Activated T-helper 17 cell treated with anti-CD3 and anti-CD28 coated beads, Interleukin-2, amount 50 U/mL, for 72 hours (primary cell): ENCODE measurements around the gene VIL1. TPM values are rescaled to one million over a fixed set of nuclear protein-coding genes. Genes with fewer than 3 reads are reported as not detected.

Experiments
- ATAC-seq: fragments of 150-1000 bp; cut with Tn5 transposase; replicated peaks from 2 replicates; pipeline ENCODE4 v1.10.0; 2021; ENCODE audit warnings: mild to moderate bottlenecking, moderate library complexity
- H3K27ac Mint-ChIP-seq: one replicate; pipeline ENCODE4 v1.8.0; 2022; ENCODE audit warnings: mixed read lengths
- H3K27me3 Mint-ChIP-seq: one replicate; pipeline ENCODE4 v1.8.0; 2022; ENCODE audit warnings: mixed read lengths
- H3K36me3 Mint-ChIP-seq: one replicate; pipeline ENCODE4 v1.8.0; 2022; ENCODE audit warnings: low read depth, mild to moderate bottlenecking, mixed read lengths
- H3K4me1 Mint-ChIP-seq: one replicate; pipeline ENCODE4 v1.8.0; 2022; ENCODE audit warnings: mixed read lengths
- H3K4me3 Mint-ChIP-seq: one replicate; pipeline ENCODE4 v1.8.0; 2022; ENCODE audit warnings: mild to moderate bottlenecking, mixed read lengths
- H3K9me3 Mint-ChIP-seq: one replicate; pipeline ENCODE4 v1.8.0; 2022; ENCODE audit warnings: mixed read lengths
- total RNA-seq, 2 donors: library from RNA; stranded (reverse); gene quantifications; one replicate each; pipeline ENCODE4 v1.2.3, GENCODE V29; 2022

The VIL1 gene
- total RNA-seq, 2 donors from 2014 or later = 0.34 TPM; not detected in 1

DNA sequence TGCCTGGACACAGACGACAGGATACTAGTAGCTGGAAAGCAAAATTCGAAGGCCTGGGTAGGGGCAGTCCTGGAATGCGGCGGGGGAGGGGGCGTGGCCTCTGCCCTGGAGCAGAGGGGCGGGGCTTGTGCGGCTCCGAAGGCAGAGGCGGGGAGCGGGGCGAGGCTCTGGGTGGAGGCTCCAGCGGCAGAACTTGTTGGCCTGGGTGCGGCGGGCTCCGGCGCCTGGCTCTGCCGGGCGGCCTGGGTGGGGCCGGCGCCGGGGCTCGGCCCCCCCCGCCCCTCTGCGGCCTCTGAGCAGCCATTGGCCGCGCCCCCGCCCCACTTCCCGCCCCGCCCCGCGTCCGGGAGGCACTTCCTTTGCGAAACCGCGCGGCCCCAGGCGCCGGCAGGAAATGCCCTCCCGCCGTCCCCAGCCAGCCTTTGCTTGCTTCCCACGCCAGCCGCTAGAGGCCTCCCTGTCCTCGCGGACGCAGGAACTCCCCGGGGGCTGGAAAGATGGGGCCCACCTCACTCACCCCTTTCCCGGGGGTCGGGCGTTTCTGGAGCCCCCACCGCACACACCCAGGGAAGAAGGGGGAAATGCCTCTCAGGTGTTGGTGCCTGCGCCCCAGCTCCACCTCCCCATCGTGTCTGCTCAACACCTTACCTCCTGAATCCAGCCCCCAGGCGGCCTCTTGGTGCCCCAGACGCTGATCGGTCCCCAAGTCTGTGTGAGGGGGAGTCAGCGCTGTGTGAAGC lies 12.5 kb upstream of the VIL1 start:
- peaks cover 50% of the 10 kb centered on the region for H3K36me3 Mint-ChIP-seq
- H3K9me3 Mint-ChIP-seq = no peaks in the 10 kb centered on the region
- H3K27me3 Mint-ChIP-seq = no peaks in the 10 kb centered on the region
- H3K27ac Mint-ChIP-seq = peak overlapping the region; percentile 91
- ATAC-seq = peak; percentile 89
- peak overlapping the region; percentile 87 for H3K4me3 Mint-ChIP-seq
- peaks cover 16% of the 10 kb centered on the region for H3K4me1 Mint-ChIP-seq

- peak overlapping the region; percentile 87 for H3K4me3 Mint-ChIP-seq
- peak; percentile 50 for ATAC-seq
- H3K36me3 Mint-ChIP-seq = peaks cover 43% of the 10 kb centered on the region
- no peaks in the 10 kb centered on the region for H3K27me3 Mint-ChIP-seq
- H3K27ac Mint-ChIP-seq = peak overlapping the region; percentile 91
- H3K9me3 Mint-ChIP-seq = no peaks in the 10 kb centered on the region
- H3K4me1 Mint-ChIP-seq = peaks cover 16% of the 10 kb centered on the region
These were observed 11.8 kb upstream of the VIL1 start for GRCh38 chr2:218406949-218407618.

DNA sequence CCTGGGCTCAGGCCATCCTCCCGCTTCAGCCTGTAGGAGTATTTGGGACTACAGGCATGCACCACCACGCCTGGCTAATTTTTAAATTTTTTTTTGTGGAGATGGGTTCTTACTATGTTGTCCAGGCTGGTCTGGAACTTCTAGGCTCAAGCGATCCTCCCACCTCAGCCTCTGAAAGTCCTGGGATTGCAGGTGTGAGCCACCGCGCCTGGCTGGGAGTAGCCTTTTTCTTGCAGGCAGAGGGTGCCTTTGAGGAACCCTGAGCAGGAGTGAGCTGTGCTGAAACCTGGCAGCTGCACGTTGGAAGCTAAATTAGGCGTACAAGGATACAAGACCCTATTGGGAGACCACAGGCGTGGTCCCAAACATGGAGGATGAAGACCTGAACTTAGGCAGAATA lies 11.2 kb upstream of the VIL1 start:
- no peak for ATAC-seq
- Mint-ChIP-seq H3K27ac (peak overlapping the region; percentile 91), H3K4me3 (peak overlapping the region; percentile 87), H3K36me3 (peaks cover 37% of the 10 kb centered on the region), H3K27me3 (no peaks in the 10 kb centered on the region), H3K4me1 (peaks cover 16% of the 10 kb centered on the region), H3K9me3 (no peaks in the 10 kb centered on the region)

DNA sequence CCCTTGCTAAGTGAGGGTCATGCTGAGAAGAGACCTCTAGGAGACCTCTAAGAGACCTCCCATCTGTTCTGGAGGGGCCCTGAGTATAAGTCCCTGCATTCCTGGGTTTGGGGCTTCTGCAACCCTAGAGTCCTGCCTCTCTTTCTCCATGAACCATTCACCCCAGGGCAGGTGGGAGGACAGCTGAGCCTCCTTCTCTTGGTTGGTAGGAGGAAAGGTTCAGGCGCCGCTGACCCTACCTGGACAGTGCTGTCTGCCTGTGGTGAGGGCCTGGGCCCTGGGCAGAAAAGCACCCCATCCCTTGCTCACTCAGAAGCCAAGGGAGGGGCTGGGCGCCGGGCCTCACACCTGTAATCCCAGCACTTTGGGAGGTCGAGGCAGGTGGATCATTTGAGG lies 604 bp upstream of the VIL1 start:
- Mint-ChIP-seq H3K36me3 (no peaks in the 10 kb centered on the region), H3K4me1 (no peaks in the 10 kb centered on the region), H3K4me3 (no peak overlapping the region), H3K27me3 (no peaks in the 10 kb centered on the region), H3K27ac (no peak overlapping the region), H3K9me3 (no peaks in the 10 kb centered on the region)
- no peak for ATAC-seq

DNA sequence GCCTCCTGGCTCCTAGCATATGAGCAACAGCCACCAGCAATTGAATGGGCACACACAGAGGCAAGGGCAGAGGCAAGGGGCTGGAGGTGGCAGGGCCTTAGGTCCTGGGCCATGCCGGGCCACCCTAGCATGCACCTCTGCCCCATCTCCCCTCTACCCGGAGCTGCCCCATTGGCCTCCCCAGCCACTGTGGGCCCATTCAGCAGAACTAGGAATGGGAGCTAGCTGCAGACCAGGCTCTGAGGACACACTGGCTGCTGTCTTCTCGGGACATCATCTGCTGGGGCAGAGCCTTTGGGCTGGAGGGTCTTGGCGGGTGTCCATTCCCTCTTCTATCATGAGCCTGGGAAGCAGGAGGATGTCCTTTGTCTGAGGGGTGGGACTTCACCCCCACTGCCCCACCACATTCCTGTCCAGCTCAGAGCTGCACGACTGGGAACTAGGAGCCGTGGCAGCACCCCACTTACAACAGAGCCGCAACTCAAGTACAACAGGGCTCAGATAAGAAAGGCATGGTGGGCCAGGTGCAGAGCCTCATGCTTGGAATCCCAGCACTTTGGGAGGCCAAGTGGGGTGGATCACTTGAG lies 800 bp downstream of the VIL1 start:
- no peaks in the 10 kb centered on the region for H3K36me3 Mint-ChIP-seq
- no peaks in the 10 kb centered on the region for H3K27me3 Mint-ChIP-seq
- no peak for ATAC-seq
- H3K4me3 Mint-ChIP-seq = no peak overlapping the region
- H3K9me3 Mint-ChIP-seq = no peaks in the 10 kb centered on the region
- H3K27ac Mint-ChIP-seq = no peak overlapping the region
- no peaks in the 10 kb centered on the region for H3K4me1 Mint-ChIP-seq

GRCh38 chr2:218421027-218421426 lies 2.1 kb downstream of the VIL1 start:
- Mint-ChIP-seq H3K4me1 (no peaks in the 10 kb centered on the region), H3K9me3 (no peaks in the 10 kb centered on the region), H3K4me3 (no peak overlapping the region), H3K27me3 (no peaks in the 10 kb centered on the region), H3K36me3 (no peaks in the 10 kb centered on the region), H3K27ac (no peak overlapping the region)
- no peak for ATAC-seq

DNA sequence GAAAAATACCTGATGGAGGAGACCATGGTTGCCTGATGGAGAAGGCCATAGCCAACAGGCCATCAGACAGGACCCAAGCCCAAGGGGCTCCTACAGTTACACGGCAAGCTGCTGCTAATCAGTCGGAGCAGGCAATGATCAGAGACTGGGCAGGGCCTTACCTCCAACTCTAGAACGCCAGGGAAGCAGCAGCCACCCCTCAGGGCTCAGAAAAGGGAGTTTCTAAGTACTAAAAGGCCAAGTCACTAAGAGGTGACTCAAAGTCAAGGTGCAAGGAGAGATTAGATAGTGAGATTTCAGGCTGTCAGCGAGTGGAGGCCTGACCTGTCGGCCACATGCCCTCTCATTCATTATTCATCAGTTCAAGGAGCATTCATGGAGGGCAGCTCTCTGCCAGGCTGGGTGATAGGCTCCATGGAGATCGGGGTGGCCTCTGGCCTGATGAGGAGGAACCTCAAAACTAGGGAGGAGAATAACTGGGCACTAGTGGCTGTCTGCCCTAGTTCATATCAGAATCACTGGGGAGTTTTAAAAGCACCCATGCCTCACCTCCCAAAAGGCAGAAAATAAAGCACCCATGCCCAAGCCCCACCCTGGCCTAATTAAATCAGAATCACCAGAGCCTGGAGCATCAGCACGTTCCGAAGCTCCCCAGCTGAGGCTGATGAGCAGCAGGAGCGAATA lies 3.6 kb downstream of the VIL1 start:
- Mint-ChIP-seq H3K36me3 (no peaks in the 10 kb centered on the region), H3K4me1 (no peaks in the 10 kb centered on the region), H3K27me3 (no peaks in the 10 kb centered on the region), H3K27ac (no peak overlapping the region), H3K4me3 (no peak overlapping the region), H3K9me3 (no peaks in the 10 kb centered on the region)
- no peak for ATAC-seq

GRCh38 chr2:218423584-218423983 lies 4.7 kb downstream of the VIL1 start:
- Mint-ChIP-seq H3K9me3 (no peaks in the 10 kb centered on the region), H3K36me3 (no peaks in the 10 kb centered on the region), H3K27me3 (no peaks in the 10 kb centered on the region), H3K27ac (no peak overlapping the region), H3K4me3 (no peak overlapping the region), H3K4me1 (no peaks in the 10 kb centered on the region)
- ATAC-seq = no peak

- H3K4me1 Mint-ChIP-seq = no peaks in the 10 kb centered on the region
- H3K27ac Mint-ChIP-seq = no peak overlapping the region
- H3K4me3 Mint-ChIP-seq = no peak overlapping the region
- no peaks in the 10 kb centered on the region for H3K36me3 Mint-ChIP-seq
- ATAC-seq = no peak
- no peaks in the 10 kb centered on the region for H3K9me3 Mint-ChIP-seq
- H3K27me3 Mint-ChIP-seq = no peaks in the 10 kb centered on the region
These were observed 6.6 kb downstream of the VIL1 start for GRCh38 chr2:218425531-218425930.

DNA sequence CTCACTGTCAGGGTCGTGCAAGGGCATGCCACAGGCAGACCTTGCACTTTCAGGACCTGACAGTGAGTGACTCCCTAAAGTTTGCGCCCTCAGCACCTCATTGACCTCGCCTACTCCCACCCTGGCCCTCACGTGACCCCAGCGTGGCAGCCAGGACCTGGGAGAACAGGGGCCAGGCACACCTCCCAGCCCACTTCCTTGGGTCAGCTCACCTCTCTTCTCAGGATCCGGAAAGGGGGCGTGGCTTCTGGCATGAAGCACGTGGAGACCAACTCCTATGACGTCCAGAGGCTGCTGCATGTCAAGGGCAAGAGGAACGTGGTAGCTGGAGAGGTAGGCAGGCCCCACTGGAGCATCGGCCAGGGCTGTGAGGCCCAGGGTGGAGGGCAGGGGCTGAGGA lies 8.8 kb downstream of the VIL1 start:
- Mint-ChIP-seq H3K27ac (no peak overlapping the region), H3K4me1 (no peaks in the 10 kb centered on the region), H3K27me3 (no peaks in the 10 kb centered on the region), H3K36me3 (no peaks in the 10 kb centered on the region), H3K4me3 (no peak overlapping the region), H3K9me3 (no peaks in the 10 kb centered on the region)
- no peak for ATAC-seq

GRCh38 chr2:218428846-218429558 lies 10.1 kb downstream of the VIL1 start:
- no peaks in the 10 kb centered on the region for H3K27me3 Mint-ChIP-seq
- H3K4me1 Mint-ChIP-seq = no peaks in the 10 kb centered on the region
- no peak overlapping the region for H3K27ac Mint-ChIP-seq
- no peak for ATAC-seq
- H3K9me3 Mint-ChIP-seq = no peaks in the 10 kb centered on the region
- no peak overlapping the region for H3K4me3 Mint-ChIP-seq
- no peaks in the 10 kb centered on the region for H3K36me3 Mint-ChIP-seq

DNA sequence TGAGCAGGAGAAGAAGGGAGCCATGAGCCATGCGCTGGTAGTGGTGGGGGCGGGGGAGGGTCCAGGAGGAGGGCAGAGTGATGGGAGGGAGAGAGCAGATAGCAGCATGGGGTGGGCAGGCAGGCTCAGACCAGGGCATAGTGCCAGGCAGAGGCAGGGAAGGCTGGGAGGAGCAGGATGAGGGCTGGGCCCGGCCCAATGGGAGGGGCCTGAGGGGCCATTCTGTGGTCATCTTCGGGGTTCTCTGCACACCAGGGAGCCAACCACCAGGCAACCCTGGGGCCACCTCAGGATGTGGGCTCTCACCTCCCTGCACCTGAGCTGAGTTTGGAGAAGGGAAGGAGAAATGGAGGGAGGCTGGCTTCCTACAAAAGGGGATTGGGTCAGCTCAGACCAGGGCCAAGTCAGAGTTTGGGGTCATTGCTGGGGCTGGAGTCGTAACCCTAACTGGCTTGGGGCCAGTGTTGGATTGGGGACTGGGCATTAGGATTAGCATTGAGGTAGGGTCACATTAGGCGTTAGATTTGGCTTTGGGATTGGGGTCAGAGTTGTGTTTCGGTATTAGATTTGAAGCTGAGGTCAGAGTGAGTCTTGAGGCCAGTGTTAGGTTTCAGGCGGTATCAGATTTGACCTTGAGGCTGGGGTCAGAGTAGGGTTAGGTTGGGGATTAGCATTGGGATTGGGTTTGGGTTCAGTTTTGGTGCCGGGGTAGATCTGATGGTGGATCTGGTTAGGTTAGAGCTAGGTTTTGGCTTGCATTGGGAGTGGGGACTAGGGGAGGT lies 11.2 kb downstream of the VIL1 start:
- Mint-ChIP-seq H3K27me3 (no peaks in the 10 kb centered on the region), H3K4me1 (no peaks in the 10 kb centered on the region), H3K9me3 (no peaks in the 10 kb centered on the region), H3K27ac (no peak overlapping the region), H3K4me3 (no peak overlapping the region), H3K36me3 (no peaks in the 10 kb centered on the region)
- no peak for ATAC-seq

DNA sequence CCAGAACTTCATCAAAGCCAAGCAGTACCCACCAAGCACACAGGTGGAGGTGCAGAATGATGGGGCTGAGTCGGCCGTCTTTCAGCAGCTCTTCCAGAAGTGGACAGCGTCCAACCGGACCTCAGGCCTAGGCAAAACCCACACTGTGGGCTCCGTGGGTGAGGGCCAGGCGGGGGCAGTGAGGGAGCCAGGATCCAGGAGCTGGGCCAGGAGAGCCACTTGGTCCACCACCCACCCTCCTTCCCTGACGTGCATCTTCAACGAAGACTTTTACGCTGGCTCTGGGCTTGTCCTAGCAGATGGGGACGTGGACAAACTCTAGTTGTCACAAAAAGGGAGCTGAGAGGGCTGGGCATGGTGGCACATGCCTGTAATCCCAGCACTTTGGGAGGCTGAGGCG lies 11.8 kb downstream of the VIL1 start:
- H3K36me3 Mint-ChIP-seq = no peaks in the 10 kb centered on the region
- H3K4me1 Mint-ChIP-seq = no peaks in the 10 kb centered on the region
- no peak overlapping the region for H3K4me3 Mint-ChIP-seq
- no peak for ATAC-seq
- no peaks in the 10 kb centered on the region for H3K9me3 Mint-ChIP-seq
- no peaks in the 10 kb centered on the region for H3K27me3 Mint-ChIP-seq
- no peak overlapping the region for H3K27ac Mint-ChIP-seq

- H3K27ac Mint-ChIP-seq = no peak overlapping the region
- H3K36me3 Mint-ChIP-seq = no peaks in the 10 kb centered on the region
- H3K9me3 Mint-ChIP-seq = no peaks in the 10 kb centered on the region
- no peaks in the 10 kb centered on the region for H3K4me1 Mint-ChIP-seq
- H3K4me3 Mint-ChIP-seq = no peak overlapping the region
- no peak for ATAC-seq
- no peaks in the 10 kb centered on the region for H3K27me3 Mint-ChIP-seq
These were observed 13.0 kb downstream of the VIL1 start for GRCh38 chr2:218431878-218432277.
